K562 (cell line): ENCODE measurements around the gene SLC12A9. TPM values are rescaled to one million over a fixed set of nuclear protein-coding genes. Genes with fewer than 3 reads are reported as not detected.

Experiments
- CCNT2 ChIP-seq: IDR thresholded peaks from 2 replicates; pipeline ENCODE4 v1.6.1; 2011; ENCODE audit warnings: borderline replicate concordance, low read depth, mild to moderate bottlenecking, moderate library complexity, mixed read lengths, low read length; ENCODE audit not compliant: insufficient read length; ENCODE audit errors: extremely low read depth
- CHD2 ChIP-seq: IDR thresholded peaks from 2 replicates; pipeline ENCODE4 v1.6.1; 2011; ENCODE audit warnings: low read depth, low read length
- CSDE1 ChIP-seq, 2 experiments: fragments of 450-650 bp; IDR thresholded peaks; 2 replicates each; pipeline ENCODE4 v1.6.1; 2016; ENCODE audit warnings: mild to moderate bottlenecking in 1 of 2
- CTBP1 ChIP-seq: fragments of 450-650 bp; IDR thresholded peaks from 2 replicates; pipeline ENCODE4 v1.6.1; 2016; ENCODE audit warnings: borderline replicate concordance
- CXXC5 ChIP-seq: fragments of 250-450 bp; sonication (Bioruptor Pico); IDR thresholded peaks from 2 replicates; pipeline ENCODE4 v1.8.0; 2022; ENCODE audit warnings: inconsistent platforms, mild to moderate bottlenecking, moderate library complexity
- EP300 ChIP-seq: IDR thresholded peaks from 2 replicates; pipeline ENCODE4 v1.6.1; 2012; ENCODE audit warnings: low read length, improper control_type of control experiment
- EP400 ChIP-seq: fragments of 450-650 bp; IDR thresholded peaks from 2 replicates; pipeline ENCODE4 v1.6.1; 2017; ENCODE audit warnings: antibody characterized with exemption, mild to moderate bottlenecking, moderate library complexity
- HMBOX1 ChIP-seq: sonication (generic); IDR thresholded peaks from 2 replicates; pipeline ENCODE4 v1.6.1; 2016
- IFI16 ChIP-seq: fragments of 250-450 bp; sonication (Bioruptor Pico); IDR thresholded peaks from 2 replicates; pipeline ENCODE4 v2.1.2; 2022; ENCODE audit warnings: mild to moderate bottlenecking, inconsistent platforms
- KDM2B ChIP-seq: fragments of 250-450 bp; sonication (Bioruptor Pico); IDR thresholded peaks from 2 replicates; pipeline ENCODE4 v1.8.0; 2021; ENCODE audit warnings: mild to moderate bottlenecking, moderate library complexity
- KDM5B ChIP-seq: fragments of 200-600 bp; sonication (generic); IDR thresholded peaks from 2 replicates; pipeline ENCODE4 v1.6.1; 2012; ENCODE audit warnings: low read depth, mild to moderate bottlenecking, moderate library complexity, low read length, control low read depth, inconsistent platforms; ENCODE audit not compliant: insufficient replicate concordance
- MTA3 ChIP-seq: fragments of 450-650 bp; formaldehyde crosslinking; IDR thresholded peaks from 2 replicates; pipeline ENCODE4 v1.6.1; 2017; ENCODE audit warnings: mild to moderate bottlenecking, borderline replicate concordance
- NFIC ChIP-seq: fragments of 450-650 bp; IDR thresholded peaks from 2 replicates; pipeline ENCODE4 v1.6.1; 2017; ENCODE audit warnings: mild to moderate bottlenecking, inconsistent platforms
- NUFIP1 ChIP-seq: fragments of 450-650 bp; IDR thresholded peaks from 2 replicates; pipeline ENCODE4 v1.6.1; 2018; ENCODE audit not compliant: partially characterized antibody
- PCBP2 ChIP-seq: fragments of 200-400 bp; formaldehyde crosslinking; IDR thresholded peaks from 2 replicates; pipeline ENCODE4 v1.6.1; 2018; ENCODE audit warnings: low read length, low read depth, mild to moderate bottlenecking, moderate library complexity; ENCODE audit not compliant: poor library complexity, severe bottlenecking
- PHF8 ChIP-seq: fragments of 200-600 bp; sonication (generic); IDR thresholded peaks from 2 replicates; pipeline ENCODE4 v1.6.1; 2012; ENCODE audit warnings: mixed run types, mild to moderate bottlenecking, inconsistent platforms, low read length, moderate library complexity, borderline replicate concordance
- PHTF2 ChIP-seq: fragments of 250-450 bp; sonication (Bioruptor Pico); IDR thresholded peaks from 2 replicates; pipeline ENCODE4 v1.5.0; 2021; ENCODE audit warnings: mild to moderate bottlenecking
- SRF ChIP-seq, 2 experiments: fragments of 250-450, 450-650 bp in 1 of 2; sonication (Bioruptor Pico) in 1 of 2; sonication (generic) in 1 of 2; formaldehyde crosslinking; IDR thresholded peaks; 2 replicates each; pipeline versions ENCODE4 v1.5.0 to v1.5.1; 2020 to 2022; ENCODE audit warnings: mild to moderate bottlenecking in 1 of 2, missing genetic modification reagents in 1 of 2
- SRSF9 ChIP-seq: fragments of 200-400 bp; formaldehyde crosslinking; IDR thresholded peaks from 2 replicates; pipeline ENCODE4 v1.6.1; 2017; ENCODE audit warnings: low read depth, low read length, borderline replicate concordance
- TAF1 ChIP-seq: IDR thresholded peaks from 2 replicates; pipeline ENCODE4 v1.6.1; 2011; ENCODE audit warnings: mild to moderate bottlenecking, low read length, moderate library complexity; ENCODE audit not compliant: insufficient read depth, control insufficient read depth, severe bottlenecking; ENCODE audit errors: extremely low read depth
- TAF9B ChIP-seq: fragments of 450-650 bp; IDR thresholded peaks from 2 replicates; pipeline ENCODE4 v1.6.1; 2018; ENCODE audit warnings: mild to moderate bottlenecking; ENCODE audit not compliant: partially characterized antibody
- TEAD2 ChIP-seq: fragments of 450-650 bp; IDR thresholded peaks from 2 replicates; pipeline ENCODE4 v1.6.1; 2016; ENCODE audit warnings: missing genetic modification characterization, control low read depth, missing compliant biosample characterization
- WHSC1 ChIP-seq: IDR thresholded peaks from one replicate; pipeline ENCODE4 v1.6.1; 2012; ENCODE audit warnings: low read length, control low read depth, inconsistent platforms
- ZNF165 ChIP-seq: fragments of 250-450 bp; sonication (Bioruptor Pico); IDR thresholded peaks from 2 replicates; pipeline ENCODE4 v1.4.0; 2020; ENCODE audit warnings: borderline replicate concordance
- ZNF23 ChIP-seq: fragments of 250-450 bp; sonication (Bioruptor Pico); IDR thresholded peaks from 2 replicates; pipeline ENCODE4 v1.4.0; 2020; ENCODE audit warnings: mild to moderate bottlenecking
- ZSCAN32 ChIP-seq: fragments of 450-650 bp; formaldehyde crosslinking; IDR thresholded peaks from 2 replicates; pipeline ENCODE4 v1.4.0; 2020; ENCODE audit warnings: mild to moderate bottlenecking, moderate library complexity
- ZZZ3 ChIP-seq: fragments of 450-650 bp; IDR thresholded peaks from 2 replicates; pipeline ENCODE4 v1.6.1; 2016; ENCODE audit warnings: antibody characterized with exemption, mild to moderate bottlenecking, moderate library complexity
- polyA plus RNA-seq, 8 experiments: library from polyadenylated mRNA; depleted of rRNA in 4 of 8; stranded (reverse) in 5 of 8; unstranded in 3 of 8; fragments of >200 nt; fragmentation: Nextera tagmentation in 2 of 8; fragmentation: Illumina TruSeq in 1 of 8; extraction: Ambion mirVana in 2 of 8; extraction: Trizol in 1 of 8; gene quantifications; 2 replicates each; pipeline versions ENCODE4 v1.2.1 to v1.2.3, GENCODE V29; 2011 to 2014; ENCODE audit warnings: inconsistent platforms in 1 of 8, missing spikeins in 1 of 8
- total RNA-seq, 7 experiments: library from RNA; depleted of rRNA in 6 of 7; stranded (reverse); fragments of >200 nt in 6 of 7; fragmentation: Illumina TruSeq in 2 of 7; extraction: Trizol in 2 of 7; gene quantifications; 2 replicates each; pipeline versions ENCODE4 v1.2.1 to v1.2.3, GENCODE V29; 2011 to 2021; ENCODE audit warnings: low replicate concordance in 1 of 7
- TF ChIP-seq, protein P1 (sequence below): fragments of 250-450 bp; sonication (Bioruptor Pico); IDR thresholded peaks from 2 replicates; pipeline ENCODE4 v1.5.1; 2021; ENCODE audit warnings: mild to moderate bottlenecking

The SLC12A9 gene
- total and polyA plus RNA-seq, 9 of the 15 experiments (the other 6 are each of a cell fraction or from before 2014, with no cell fraction given): 0.06 to 20.2 (median 10.7) TPM

DNA sequence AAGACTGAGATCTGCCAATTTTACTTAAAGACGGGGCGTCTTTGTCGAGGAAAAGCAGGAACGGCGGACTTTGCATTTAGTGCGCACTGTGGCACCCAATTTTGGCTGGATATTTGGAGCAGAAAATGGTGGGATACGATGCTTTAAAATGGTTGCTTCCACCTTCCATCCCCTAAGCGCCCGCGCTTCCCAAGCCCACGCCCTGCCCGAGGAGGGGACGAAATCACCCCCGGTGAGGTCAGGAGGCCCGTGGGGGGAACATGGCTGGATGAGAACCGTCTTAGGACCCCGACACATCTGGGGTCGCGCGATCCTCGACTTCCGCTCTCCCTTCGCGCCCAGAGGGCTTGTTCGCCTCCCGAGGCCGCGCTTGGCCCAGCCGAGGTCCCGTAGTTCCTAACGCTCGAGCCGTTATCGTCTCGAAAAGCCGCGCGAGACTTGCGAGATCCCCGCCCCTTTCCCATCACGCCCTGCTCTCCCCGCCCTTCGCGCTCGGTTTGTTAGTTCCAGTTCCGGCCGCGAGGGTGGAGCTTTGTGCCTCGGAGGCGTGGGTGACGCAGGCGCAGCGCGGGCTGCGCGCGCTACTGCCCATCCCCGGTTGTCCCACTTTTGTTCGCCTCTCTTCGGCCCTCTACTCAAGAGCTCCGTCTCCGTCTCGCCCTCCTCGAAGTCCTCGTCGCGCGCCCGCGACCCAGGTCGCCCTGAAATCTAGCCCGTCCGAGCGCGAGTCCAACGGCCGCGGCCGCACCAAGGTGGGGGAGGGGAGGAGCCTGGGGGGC lies 22.3 kb downstream of the SLC12A9 start, which contains the start of gene SRRT (continued):
- TF ChIP-seq, protein P1, sequence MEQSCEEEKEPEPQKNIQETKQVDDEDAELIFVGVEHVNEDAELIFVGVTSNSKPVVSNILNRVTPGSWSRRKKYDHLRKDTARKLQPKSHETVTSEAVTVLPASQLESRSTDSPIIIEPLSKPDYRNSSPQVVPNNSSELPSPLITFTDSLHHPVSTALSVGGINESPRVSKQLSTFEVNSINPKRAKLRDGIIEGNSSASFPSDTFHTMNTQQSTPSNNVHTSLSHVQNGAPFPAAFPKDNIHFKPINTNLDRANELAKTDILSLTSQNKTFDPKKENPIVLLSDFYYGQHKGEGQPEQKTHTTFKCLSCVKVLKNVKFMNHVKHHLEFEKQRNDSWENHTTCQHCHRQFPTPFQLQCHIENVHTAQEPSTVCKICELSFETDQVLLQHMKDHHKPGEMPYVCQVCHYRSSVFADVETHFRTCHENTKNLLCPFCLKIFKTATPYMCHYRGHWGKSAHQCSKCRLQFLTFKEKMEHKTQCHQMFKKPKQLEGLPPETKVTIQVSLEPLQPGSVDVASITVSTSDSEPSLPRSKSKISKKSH: no peak
- TF ChIP-seq TAF1 (peak; percentile 95), TEAD2 (tag) (no peak), MTA3 (peak; percentile 100), NFIC (peak; percentile 56), TAF9B (peak; percentile 77), KDM5B (peak; percentile 91), PHTF2 (CRISPR knock-in tag) (no peak), SRSF9 (no peak), CCNT2 (peak; percentile 72), WHSC1 (no peak), ZNF165 (peak; percentile 78; the same call in 1 of the 2 replicates), PCBP2 (no peak), CSDE1 (IDR thresholded peaks at IDR 0.05) (peak; percentile 29 to 83; a peak in 3 of 4 replicates), EP400 (peak; percentile 97), ZNF23 (CRISPR knock-in tag) (peak; percentile 61; the same call in 1 of the 2 replicates), CTBP1 (peak; percentile 84; the same call in 1 of the 2 replicates), CHD2 (peak; percentile 98), ZSCAN32 (CRISPR knock-in tag) (no peak; the same call in 1 of the 2 replicates), HMBOX1 (no peak; the same call in 1 of the 2 replicates), PHF8 (peak; percentile 97), SRF (CRISPR knock-in tag; IDR thresholded peaks at IDR 0.05) (0 out of 4 replicates have a peak, but pooled peaks of 1 of the 2 experiments have one; percentile 65), KDM2B (CRISPR knock-in tag) (no peak; the same call in 1 of the 2 replicates), ZZZ3 (peak; percentile 96), CXXC5 (CRISPR knock-in tag) (peak; percentile 90), IFI16 (CRISPR knock-in tag) (no peak), EP300 (peak; percentile 56), NUFIP1 (peak; percentile 27)
